Measurements from ENCODE around the gene ZNF672. TPM values are rescaled to one million over a fixed set of nuclear protein-coding genes. Genes with fewer than 3 reads are reported as not detected.

ZNF672 gene
- total RNA-seq, 1 donor from 2014 or later = 29.8 TPM

- Mint-ChIP-seq H3K4me1 (ENCODE audit: unreplicated experiment) (no peaks in the 10 kb centered on the region), H3K4me3 (ENCODE audit: unreplicated experiment) (no peak overlapping the region), H3K36me3 (ENCODE audit: low read depth, unreplicated experiment) (peaks cover 5% of the 10 kb centered on the region), H3K9me3 (ENCODE audit: unreplicated experiment) (no peaks in the 10 kb centered on the region), H3K27ac (ENCODE audit: unreplicated experiment) (no peak overlapping the region), H3K27me3 (ENCODE audit: unreplicated experiment) (peaks cover 5% of the 10 kb centered on the region)
- DNase-seq (ENCODE audit: low spot score) = no peak
- no peak for TF ChIP-seq CTCF (IDR thresholded peaks at IDR 0.05; ENCODE audit: unreplicated experiment)
These were observed 3.6 kb upstream of the ZNF672 start for GRCh38 chr1:248834343-248834940.

GRCh38 chr1:248837045-248837780 is 811 bp upstream of the ZNF672 start:
- Mint-ChIP-seq H3K4me3 (ENCODE audit: unreplicated experiment) (no peak overlapping the region), H3K36me3 (ENCODE audit: low read depth, unreplicated experiment) (no peaks in the 10 kb centered on the region), H3K9me3 (ENCODE audit: unreplicated experiment) (no peaks in the 10 kb centered on the region), H3K27ac (ENCODE audit: unreplicated experiment) (no peak overlapping the region), H3K4me1 (ENCODE audit: unreplicated experiment) (peaks cover 10% of the 10 kb centered on the region), H3K27me3 (ENCODE audit: unreplicated experiment) (peaks cover 8% of the 10 kb centered on the region)
- no peak for DNase-seq (ENCODE audit: low spot score)
- no peak for TF ChIP-seq CTCF (IDR thresholded peaks at IDR 0.05; ENCODE audit: unreplicated experiment)

GRCh38 chr1:248838357-248839167 is 538 bp downstream of the ZNF672 start:
- H3K27me3 Mint-ChIP-seq (ENCODE audit: unreplicated experiment) = peaks cover 8% of the 10 kb centered on the region
- peaks cover 10% of the 10 kb centered on the region for H3K4me1 Mint-ChIP-seq (ENCODE audit: unreplicated experiment)
- TF ChIP-seq CTCF (IDR thresholded peaks at IDR 0.05; ENCODE audit: unreplicated experiment) = no peak
- DNase-seq (ENCODE audit: low spot score) = peak; percentile 89
- no peaks in the 10 kb centered on the region for H3K9me3 Mint-ChIP-seq (ENCODE audit: unreplicated experiment)
- no peaks in the 10 kb centered on the region for H3K36me3 Mint-ChIP-seq (ENCODE audit: low read depth, unreplicated experiment)
- H3K27ac Mint-ChIP-seq (ENCODE audit: unreplicated experiment) = peak overlapping the region; percentile 89
- H3K4me3 Mint-ChIP-seq (ENCODE audit: unreplicated experiment) = peak overlapping the region; percentile 92

GRCh38 chr1:248839168-248839555 is 1.1 kb downstream of the ZNF672 start:
- H3K27me3 Mint-ChIP-seq (ENCODE audit: unreplicated experiment) = peaks cover 8% of the 10 kb centered on the region
- TF ChIP-seq CTCF (IDR thresholded peaks at IDR 0.05; ENCODE audit: unreplicated experiment) = no peak
- no peaks in the 10 kb centered on the region for H3K9me3 Mint-ChIP-seq (ENCODE audit: unreplicated experiment)
- H3K27ac Mint-ChIP-seq (ENCODE audit: unreplicated experiment) = peak overlapping the region; percentile 89
- H3K4me3 Mint-ChIP-seq (ENCODE audit: unreplicated experiment) = peak overlapping the region; percentile 92
- no peak for DNase-seq (ENCODE audit: low spot score)
- H3K4me1 Mint-ChIP-seq (ENCODE audit: unreplicated experiment) = peaks cover 10% of the 10 kb centered on the region
- no peaks in the 10 kb centered on the region for H3K36me3 Mint-ChIP-seq (ENCODE audit: low read depth, unreplicated experiment)
